MM.1S (cell line): ENCODE results near the gene ADRM1.

Experiments
- DNase-seq: peaks from one replicate; pipeline ENCODE4 v3.0.0-alpha.2; 2015
- H2AFZ ChIP-seq: fragments of 300-600 bp; sonication (generic); 2 replicates; pipeline ENCODE4 v1.6.0; 2016; ENCODE audit warnings: antibody characterized with exemption, low read length
- H3F3A ChIP-seq: fragments of 300-600 bp; sonication (generic); 2 replicates; pipeline ENCODE4 v1.6.1; 2016; ENCODE audit warnings: mild to moderate bottlenecking, antibody characterized with exemption, low read length, moderate library complexity, mixed read lengths; ENCODE audit not compliant: insufficient read depth
- H3K27ac ChIP-seq: fragments of 300-600 bp; sonication (generic); 2 replicates; pipeline ENCODE4 v1.5.1; 2016; ENCODE audit warnings: mild to moderate bottlenecking, low read length
- H3K27me3 ChIP-seq: fragments of 300-600 bp; sonication (generic); replicated peaks from 2 replicates; pipeline ENCODE4 v1.6.0; 2016; ENCODE audit warnings: low read length; ENCODE audit not compliant: insufficient read depth
- H3K36me3 ChIP-seq: fragments of 300-600 bp; sonication (generic); replicated peaks from 2 replicates; pipeline ENCODE4 v1.6.1; 2016; ENCODE audit warnings: mild to moderate bottlenecking, low read length, mixed read lengths; ENCODE audit not compliant: insufficient read depth
- H3K4me1 ChIP-seq: fragments of 300-600 bp; sonication (generic); 2 replicates; pipeline ENCODE4 v1.6.1; 2016; ENCODE audit warnings: low read length, mixed read lengths
- H3K4me2 ChIP-seq: fragments of 300-600 bp; sonication (generic); 2 replicates; pipeline ENCODE4 v1.6.0; 2016; ENCODE audit warnings: low read depth, low read length
- H3K4me3 ChIP-seq: fragments of 300-600 bp; sonication (generic); 2 replicates; pipeline ENCODE4 v1.5.1; 2016; ENCODE audit warnings: low read length, mixed read lengths
- H3K79me2 ChIP-seq: fragments of 300-600 bp; sonication (generic); 2 replicates; pipeline ENCODE4 v1.6.1; 2016; ENCODE audit warnings: mixed run types, low read length, mixed read lengths
- H3K9ac ChIP-seq: fragments of 300-600 bp; sonication (generic); 2 replicates; pipeline ENCODE4 v1.6.1; 2016; ENCODE audit warnings: low read length, mixed read lengths
- H3K9me2 ChIP-seq: fragments of 300-600 bp; sonication (generic); replicated peaks from 2 replicates; pipeline ENCODE4 v1.6.1; 2016; ENCODE audit warnings: mild to moderate bottlenecking, low read length, mixed read lengths; ENCODE audit not compliant: insufficient read depth
- H3K9me3 ChIP-seq: fragments of 300-600 bp; sonication (generic); replicated peaks from 2 replicates; pipeline ENCODE4 v1.6.1; 2016; ENCODE audit warnings: mild to moderate bottlenecking, low read length, mixed read lengths; ENCODE audit not compliant: insufficient read depth
- H4K20me1 ChIP-seq: fragments of 300-600 bp; sonication (generic); 2 replicates; pipeline ENCODE4 v1.6.1; 2016; ENCODE audit warnings: mild to moderate bottlenecking, low read length, moderate library complexity, mixed read lengths; ENCODE audit not compliant: insufficient read depth
- CTCF ChIP-seq: fragments of 300-600 bp; sonication (generic); IDR thresholded peaks from 2 replicates; pipeline ENCODE4 v1.5.1; 2016; ENCODE audit warnings: antibody characterized with exemption, low read length, mixed read lengths
- EZH2 ChIP-seq: fragments of 300-600 bp; sonication (generic); optimal IDR thresholded peaks from 2 replicates; pipeline ENCODE3; 2017; ENCODE audit warnings: low read depth, mild to moderate bottlenecking, antibody characterized with exemption, low read length, mixed read lengths
- EZH2phosphoT487 ChIP-seq: fragments of 300-600 bp; sonication (generic); IDR thresholded peaks from 2 replicates; pipeline ENCODE4 v1.6.1; 2018; ENCODE audit warnings: antibody characterized with exemption, low read length

The ADRM1 gene

GRCh38 chr20:62284448-62284847 lies 18.3 kb upstream of the ADRM1 start:
- Histone ChIP-seq H3K27ac (no peak overlapping the region), H3K4me2 (no peak overlapping the region), H3K4me1 (no peaks in the 10 kb centered on the region), H3K4me3 (no peak overlapping the region), H2AFZ (no peak overlapping the region), H3F3A (no peaks in the 10 kb centered on the region), H4K20me1 (no peaks in the 10 kb centered on the region), H3K79me2 (no peaks in the 10 kb centered on the region), H3K27me3 (no peaks in the 10 kb centered on the region), H3K9me2 (no peaks in the 10 kb centered on the region), H3K9ac (no peak overlapping the region), H3K36me3 (no peaks in the 10 kb centered on the region), H3K9me3 (no peaks in the 10 kb centered on the region)
- no peak for DNase-seq
- TF ChIP-seq EZH2phosphoT487 (no peak), EZH2 (no peak), CTCF (no peak)

- Histone ChIP-seq H3K4me1 (no peaks in the 10 kb centered on the region), H3K9me2 (no peaks in the 10 kb centered on the region), H3K27me3 (no peaks in the 10 kb centered on the region), H3K79me2 (no peaks in the 10 kb centered on the region), H3K4me2 (no peak overlapping the region), H3F3A (no peaks in the 10 kb centered on the region), H2AFZ (no peak overlapping the region), H3K9ac (no peak overlapping the region), H3K4me3 (no peak overlapping the region), H3K36me3 (no peaks in the 10 kb centered on the region), H3K9me3 (no peaks in the 10 kb centered on the region), H3K27ac (no peak overlapping the region), H4K20me1 (no peaks in the 10 kb centered on the region)
- DNase-seq = no peak
- TF ChIP-seq EZH2phosphoT487 (no peak), CTCF (no peak), EZH2 (no peak)
These were observed 17.6 kb upstream of the ADRM1 start for GRCh38 chr20:62285151-62285550.

GRCh38 chr20:62285722-62286121 lies 17.1 kb upstream of the ADRM1 start:
- H3K4me2 ChIP-seq = no peak overlapping the region
- H3K79me2 ChIP-seq = no peaks in the 10 kb centered on the region
- H4K20me1 ChIP-seq = no peaks in the 10 kb centered on the region
- no peaks in the 10 kb centered on the region for H3K9me3 ChIP-seq
- H3K27ac ChIP-seq = no peak overlapping the region
- no peak overlapping the region for H3K4me3 ChIP-seq
- H3K9me2 ChIP-seq = no peaks in the 10 kb centered on the region
- no peaks in the 10 kb centered on the region for H3K4me1 ChIP-seq
- H3F3A ChIP-seq = no peaks in the 10 kb centered on the region
- no peaks in the 10 kb centered on the region for H3K36me3 ChIP-seq
- no peak overlapping the region for H2AFZ ChIP-seq
- DNase-seq = no peak
- TF ChIP-seq CTCF = no peak
- TF ChIP-seq EZH2 = no peak
- no peak for TF ChIP-seq EZH2phosphoT487
- H3K27me3 ChIP-seq = no peaks in the 10 kb centered on the region
- H3K9ac ChIP-seq = no peak overlapping the region
